BLaER1 (cell line): Measurements from ENCODE around the gene SAE1.

Experiments
- H3K27ac ChIP-seq: shearing (Covaris generic); formaldehyde crosslinking; 2 replicates; pipeline ENCODE4 v1.8.1; 2022
- H3K27me3 ChIP-seq: shearing (Covaris generic); formaldehyde crosslinking; 2 replicates; pipeline ENCODE4 v1.8.1; 2022
- H3K36me3 ChIP-seq: shearing (Covaris generic); formaldehyde crosslinking; 2 replicates; pipeline ENCODE4 v1.8.1; 2022
- H3K4me1 ChIP-seq: shearing (Covaris generic); formaldehyde crosslinking; 2 replicates; pipeline ENCODE4 v1.8.1; 2022
- H3K4me2 ChIP-seq: shearing (Covaris generic); formaldehyde crosslinking; 2 replicates; pipeline ENCODE4 v1.8.1; 2022
- H3K4me3 ChIP-seq: shearing (Covaris generic); formaldehyde crosslinking; 2 replicates; pipeline ENCODE4 v1.8.1; 2022
- H3K9ac ChIP-seq: shearing (Covaris generic); formaldehyde crosslinking; 2 replicates; pipeline ENCODE4 v1.8.1; 2022
- H3K9me3 ChIP-seq: shearing (Covaris generic); formaldehyde crosslinking; 2 replicates; pipeline ENCODE4 v1.8.1; 2022
- H4K20me1 ChIP-seq: shearing (Covaris generic); formaldehyde crosslinking; 2 replicates; pipeline ENCODE4 v1.8.1; 2022
- Cebpa-rat ChIP-seq: shearing (Covaris generic); IDR thresholded peaks from 2 replicates; pipeline ENCODE4 v1.8.1; 2022

SAE1 gene

DNA sequence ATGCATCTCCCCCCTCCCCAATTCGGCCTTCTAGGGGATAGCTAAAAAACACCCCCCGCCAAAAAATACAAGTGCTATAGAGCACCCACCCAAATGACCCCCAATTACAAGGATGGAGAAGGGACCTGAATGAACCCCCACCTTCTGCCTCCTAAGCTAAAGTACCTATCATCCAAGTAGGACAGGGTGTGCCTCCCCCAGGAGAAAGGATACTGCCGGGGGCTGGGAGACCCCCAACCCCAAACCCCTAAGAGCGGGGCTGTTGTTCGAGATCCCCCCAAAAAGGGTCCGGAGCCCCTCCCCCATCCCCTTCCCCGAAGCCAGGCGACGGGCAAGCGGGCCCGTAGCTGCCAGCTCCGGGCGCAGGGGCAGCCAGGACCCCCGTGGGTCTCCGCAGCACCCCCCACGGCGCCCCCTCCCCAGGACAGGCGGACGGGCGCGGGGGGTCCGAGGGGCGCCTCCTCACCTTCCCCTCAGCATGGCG is 18.9 kb upstream of the SAE1 start:
- Histone ChIP-seq H3K4me2 (peak overlapping the region; percentile 88), H3K36me3 (peaks cover 5% of the 10 kb centered on the region; the same call in 1 of the 2 replicates), H4K20me1 (no peaks in the 10 kb centered on the region), H3K9me3 (no peaks in the 10 kb centered on the region), H3K9ac (peak overlapping the region; percentile 99), H3K4me1 (peaks cover 57% of the 10 kb centered on the region), H3K27me3 (no peaks in the 10 kb centered on the region), H3K4me3 (peak overlapping the region; percentile 86), H3K27ac (peak overlapping the region; percentile 100)
- TF ChIP-seq Cebpa-rat: no peak

DNA sequence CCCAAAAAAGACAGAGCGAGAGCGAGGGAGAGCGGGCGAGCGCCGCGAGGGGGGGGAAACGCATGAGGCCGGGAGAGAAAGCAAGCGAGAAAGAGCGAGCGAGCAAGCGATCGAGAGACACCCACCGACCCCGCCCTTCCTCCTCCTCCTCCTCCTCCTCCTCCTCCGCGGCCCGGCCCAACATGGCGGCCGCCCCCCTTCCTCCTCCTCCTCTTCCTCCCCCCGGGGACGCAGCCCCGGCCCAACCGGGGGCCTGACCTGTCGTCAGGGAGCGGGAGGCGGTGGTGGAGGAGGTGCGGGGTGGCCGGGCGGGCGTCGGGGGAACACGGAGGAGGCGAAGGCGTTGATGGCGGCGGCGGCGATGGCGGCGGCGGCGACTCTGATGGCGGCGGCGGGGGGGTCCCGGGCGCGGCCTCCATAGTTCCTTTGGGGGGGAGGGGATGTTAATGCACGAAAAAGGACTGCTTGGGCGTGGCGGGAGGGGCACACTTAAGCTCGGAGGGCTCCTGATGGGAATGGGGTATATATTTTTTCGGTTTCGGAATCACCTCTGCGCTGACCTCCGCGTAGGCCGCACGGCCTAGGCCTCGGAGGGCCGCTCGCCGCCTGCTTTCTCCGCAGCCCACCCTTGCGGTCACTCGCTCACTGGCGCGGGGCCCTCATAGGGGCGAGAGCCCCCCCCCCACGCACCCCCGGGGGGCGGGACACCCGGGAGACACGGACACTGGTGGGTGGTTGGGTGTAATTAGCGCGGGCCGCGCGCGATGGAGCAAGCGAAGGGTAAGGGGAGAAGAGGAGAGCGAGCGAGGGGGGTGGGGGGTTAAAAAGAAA is 18.3 kb upstream of the SAE1 start:
- Histone ChIP-seq H3K4me3 (peak overlapping the region; percentile 86), H3K9me3 (no peaks in the 10 kb centered on the region), H3K27ac (peak overlapping the region; percentile 100), H3K27me3 (no peaks in the 10 kb centered on the region), H4K20me1 (no peaks in the 10 kb centered on the region), H3K9ac (peak overlapping the region; percentile 99), H3K4me2 (peak overlapping the region; percentile 88), H3K4me1 (peaks cover 51% of the 10 kb centered on the region), H3K36me3 (no peaks in the 10 kb centered on the region; the same call in 1 of the 2 replicates)
- no peak for TF ChIP-seq Cebpa-rat

- peak within 1 kb of the TSS; percentile 100 for H3K27ac ChIP-seq
- peak within 1 kb of the TSS; percentile 88 for H3K4me2 ChIP-seq
- no peaks in the 10 kb centered on the region for H3K27me3 ChIP-seq
- no peaks in the 10 kb centered on the region for H4K20me1 ChIP-seq
- H3K4me1 ChIP-seq: peaks cover 42% of the 10 kb centered on the region
- no peaks in the 10 kb centered on the region for H3K36me3 ChIP-seq
- peak within 1 kb of the TSS; percentile 86 for H3K4me3 ChIP-seq
- no peaks in the 10 kb centered on the region for H3K9me3 ChIP-seq
- peak within 1 kb of the TSS; percentile 99 for H3K9ac ChIP-seq
- TF ChIP-seq Cebpa-rat: no peak
Observed at GRCh38 chr19:47112997-47113849, 17.4 kb upstream of the SAE1 start, which contains the start of gene ZC3H4. TSS of gene ZC3H4 (minus strand) at chr19:47113776. CDS start at chr19:47112584, 1,192 bp downstream.

DNA sequence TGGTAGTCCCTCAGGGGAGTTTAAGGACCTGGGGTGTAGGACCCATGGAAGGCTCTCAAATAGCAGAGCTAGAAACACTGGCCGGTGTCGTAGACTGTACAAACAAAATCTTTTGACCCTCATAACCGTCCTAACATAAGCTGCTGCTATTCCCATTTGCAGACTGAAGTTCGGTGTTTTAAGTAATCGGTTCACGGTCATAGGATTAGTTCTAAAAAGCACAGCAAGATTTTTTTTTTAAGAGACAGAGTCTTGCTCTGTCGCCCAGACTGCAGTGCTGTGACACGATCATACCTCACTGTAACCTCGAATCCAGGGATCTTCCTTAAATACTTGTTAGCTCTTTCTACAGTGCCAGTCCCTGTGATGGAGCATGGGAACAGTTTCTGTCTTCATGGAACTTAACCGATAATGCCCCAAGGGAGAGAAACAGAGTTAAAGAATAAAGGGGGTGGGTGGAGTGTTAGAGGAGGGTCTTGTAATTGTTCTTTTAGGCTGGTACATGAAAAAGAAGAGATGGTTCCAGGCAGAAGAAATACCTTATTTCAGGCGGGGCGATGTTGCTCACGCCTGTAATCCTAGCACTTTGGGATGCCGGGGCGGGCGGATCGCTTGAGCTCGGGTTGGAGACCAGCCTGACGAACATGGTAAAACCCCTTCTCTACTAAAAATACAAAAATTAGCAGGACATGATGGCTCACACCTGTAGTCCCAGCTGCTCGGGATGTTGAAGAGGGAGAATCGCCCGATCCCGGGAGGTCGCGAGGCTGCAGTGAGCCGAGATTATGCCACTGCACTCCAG is 16.6 kb upstream of the SAE1 start:
- Histone ChIP-seq H3K4me3 (peak overlapping the region; percentile 86), H3K27ac (peak overlapping the region; percentile 100), H4K20me1 (no peaks in the 10 kb centered on the region), H3K9me3 (no peaks in the 10 kb centered on the region), H3K36me3 (no peaks in the 10 kb centered on the region), H3K4me1 (peaks cover 34% of the 10 kb centered on the region), H3K4me2 (peak overlapping the region; percentile 87), H3K27me3 (no peaks in the 10 kb centered on the region), H3K9ac (peak overlapping the region; percentile 99)
- no peak for TF ChIP-seq Cebpa-rat

GRCh38 chr19:47120470-47121067 is 10.1 kb upstream of the SAE1 start:
- no peak for TF ChIP-seq Cebpa-rat
- no peak overlapping the region for H3K4me2 ChIP-seq

GRCh38 chr19:47122359-47123335 is 8.0 kb upstream of the SAE1 start:
- Histone ChIP-seq H3K4me3 (no peak overlapping the region), H3K27ac (no peak overlapping the region), H3K4me1 (peaks cover 4% of the 10 kb centered on the region; the same call in 1 of the 2 replicates), H3K4me2 (no peak overlapping the region), H3K9ac (no peak overlapping the region), H3K36me3 (no peaks in the 10 kb centered on the region), H4K20me1 (no peaks in the 10 kb centered on the region), H3K27me3 (no peaks in the 10 kb centered on the region), H3K9me3 (no peaks in the 10 kb centered on the region)
- TF ChIP-seq Cebpa-rat: no peak

More at GRCh38 chr19:47120470-47121067, 10.1 kb upstream of the SAE1 start:
- Histone ChIP-seq H3K4me3 (no peak overlapping the region), H4K20me1 (no peaks in the 10 kb centered on the region), H3K9me3 (no peaks in the 10 kb centered on the region), H3K4me1 (peaks cover 12% of the 10 kb centered on the region), H3K9ac (no peak overlapping the region), H3K27me3 (no peaks in the 10 kb centered on the region), H3K36me3 (no peaks in the 10 kb centered on the region), H3K27ac (no peak overlapping the region)

DNA sequence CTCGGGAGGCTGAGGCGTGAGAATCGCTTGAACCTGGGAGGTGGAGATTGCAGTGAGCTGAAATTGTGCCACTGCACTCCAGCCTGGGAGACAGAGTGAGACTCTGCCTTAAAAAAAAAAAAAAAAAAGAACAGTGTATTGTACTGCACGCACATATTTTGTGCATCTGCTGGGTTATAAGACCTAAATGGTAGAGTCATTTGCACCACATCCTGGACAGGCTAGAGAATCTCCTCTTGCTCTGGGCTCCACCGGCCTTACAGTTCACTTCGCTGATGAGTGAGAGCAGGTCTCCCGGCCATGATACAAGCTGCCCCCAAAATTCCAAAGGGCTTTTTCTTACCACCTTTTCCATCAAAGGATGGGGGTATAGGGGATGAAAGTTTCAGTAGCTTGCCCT is 7.2 kb upstream of the SAE1 start:
- Histone ChIP-seq H3K36me3 (no peaks in the 10 kb centered on the region), H3K9me3 (no peaks in the 10 kb centered on the region), H3K4me3 (no peak overlapping the region), H3K27ac (no peak overlapping the region), H3K9ac (no peak overlapping the region), H3K4me2 (no peak overlapping the region), H4K20me1 (no peaks in the 10 kb centered on the region), H3K27me3 (no peaks in the 10 kb centered on the region), H3K4me1 (peaks cover 4% of the 10 kb centered on the region; the same call in 1 of the 2 replicates)
- no peak for TF ChIP-seq Cebpa-rat
